ENCODE results near the gene PRAC1.

PRAC1 gene

GRCh38 chr17:48722201-48722907 is at the start of gene PRAC1:
Gene PRAC1, minus strand, starts transcription at chr17:48722518. Its CDS starts 126 bp downstream, at chr17:48722392.
- DNase-seq = no peak

GRCh38 chr17:48770954-48771353 is 48.6 kb upstream of the PRAC1 start:
- no peak for DNase-seq

GRCh38 chr17:48769009-48769675 is 46.8 kb upstream of the PRAC1 start:
- no peak for DNase-seq

- DNase-seq = no peak
Observed at GRCh38 chr17:48767263-48767774, 45.0 kb upstream of the PRAC1 start.

DNA sequence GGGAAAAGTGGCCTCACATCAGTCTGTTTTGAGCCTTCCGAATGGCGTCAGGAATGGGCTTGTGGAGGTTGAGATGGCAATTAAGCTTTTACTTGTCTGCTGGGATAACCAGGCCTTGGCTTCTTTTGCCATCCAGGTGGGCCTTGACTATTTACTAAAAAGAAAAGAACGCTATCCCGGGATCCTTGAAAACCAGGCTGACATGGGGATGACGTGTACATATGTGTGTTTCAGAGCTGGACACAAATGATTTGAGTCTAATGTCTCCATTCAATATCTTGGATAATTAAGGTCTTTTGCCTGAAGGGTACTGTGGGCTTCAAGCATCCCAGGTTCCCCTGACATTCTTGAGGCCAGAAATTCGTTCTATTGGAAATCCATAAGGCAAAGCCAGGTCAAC is 38.8 kb upstream of the PRAC1 start:
- DNase-seq = no peak

GRCh38 chr17:48760411-48760810 is 38.1 kb upstream of the PRAC1 start:
- DNase-seq = no peak

DNA sequence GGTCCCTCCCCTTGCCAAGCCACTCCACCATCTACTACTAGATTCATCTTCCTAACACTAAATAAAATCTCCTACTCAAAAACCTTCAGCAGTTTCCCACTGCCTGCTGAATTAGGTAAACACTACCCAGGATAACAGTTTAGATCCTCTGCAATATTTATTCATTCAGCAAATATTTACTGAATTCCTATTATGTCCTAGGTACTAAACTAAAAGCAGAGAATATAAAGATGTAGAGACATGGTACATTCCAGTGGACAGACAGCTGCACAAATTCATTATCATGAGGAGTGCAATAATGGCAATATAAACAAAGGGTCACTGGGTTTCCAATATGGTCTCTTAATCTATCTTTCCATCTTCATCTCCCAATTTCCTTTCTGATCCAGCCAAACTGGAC is 37.0 kb upstream of the PRAC1 start:
- DNase-seq = no peak

- no peak for DNase-seq
Observed at GRCh38 chr17:48757524-48757961, 35.2 kb upstream of the PRAC1 start.

DNA sequence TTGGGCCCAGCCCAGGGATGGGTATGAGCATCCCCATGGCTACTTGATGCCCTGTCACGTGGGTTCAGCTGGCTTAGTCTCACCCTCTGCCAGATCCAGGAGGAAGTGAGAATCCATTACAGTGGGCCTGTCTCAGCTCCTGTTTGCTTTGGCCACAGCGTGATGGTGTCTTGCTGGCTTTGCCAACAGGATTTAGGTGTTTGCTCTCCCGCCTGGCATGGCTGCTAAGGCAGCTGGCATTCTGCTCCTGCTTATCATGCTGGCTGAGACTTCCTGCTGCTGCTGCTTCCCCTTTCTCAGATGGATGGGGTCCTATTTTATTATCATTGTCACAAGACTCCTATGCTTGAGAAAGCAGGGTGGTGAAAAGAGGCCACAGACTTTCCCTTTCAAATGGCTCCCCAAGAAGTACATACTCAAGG is 34.5 kb upstream of the PRAC1 start:
- no peak for DNase-seq

DNA sequence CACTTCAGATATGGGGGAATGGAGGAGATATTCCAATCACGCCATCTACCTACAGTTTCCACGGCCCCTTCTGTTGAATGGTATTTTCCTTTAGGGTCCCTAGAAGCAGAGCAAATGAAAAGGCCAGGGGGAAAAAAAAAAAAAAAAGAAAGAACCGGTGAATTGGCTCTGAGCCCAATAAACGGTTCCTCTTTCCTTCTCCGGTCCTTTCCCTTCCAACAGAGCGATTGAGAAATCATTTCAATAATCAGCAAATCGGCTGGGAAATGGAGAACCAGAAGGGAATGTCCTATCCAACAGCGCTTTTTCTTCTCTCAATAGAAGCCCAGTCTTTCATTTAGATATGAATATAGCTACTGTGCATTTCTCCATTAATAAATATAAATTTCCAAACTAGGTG is 33.0 kb upstream of the PRAC1 start:
- DNase-seq = no peak

DNA sequence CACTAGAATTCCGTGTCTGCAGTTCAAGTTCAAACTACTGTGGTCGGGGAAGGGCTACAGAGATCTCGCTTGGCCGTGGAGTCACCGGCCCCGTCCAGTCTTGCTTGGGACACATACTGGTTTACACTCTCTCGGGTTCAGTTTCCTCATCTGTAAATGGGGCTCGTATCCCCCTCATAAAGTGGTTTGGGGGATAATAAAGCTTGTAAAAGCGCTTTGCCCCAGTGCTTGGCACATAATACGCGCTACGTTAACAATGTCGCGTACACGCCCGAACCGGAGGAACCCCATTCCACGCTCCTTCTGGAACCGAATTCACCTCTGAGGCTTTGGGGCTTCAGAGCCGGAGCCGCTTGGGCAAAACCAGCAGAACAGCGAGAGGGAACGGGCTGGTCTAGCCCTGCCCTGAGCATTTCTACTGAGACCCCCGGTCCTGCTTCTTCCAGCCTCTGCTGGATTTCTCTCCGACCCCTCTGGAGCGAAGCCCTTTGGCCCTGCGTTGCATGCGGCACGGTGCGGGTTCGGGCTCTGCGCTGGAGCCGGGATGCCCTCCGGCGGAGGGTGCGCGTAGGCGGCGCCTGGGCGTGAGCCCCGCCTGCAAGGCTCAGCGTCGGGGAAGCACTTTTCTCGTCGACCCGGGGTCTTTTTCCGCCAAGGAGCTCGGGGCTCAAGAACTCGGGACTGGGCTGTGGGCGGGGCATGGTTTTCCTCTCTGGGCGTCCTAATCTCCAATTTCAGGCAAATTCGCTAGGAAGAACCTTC is 32.4 kb upstream of the PRAC1 start:
- DNase-seq = no peak

- DNase-seq = no peak
Observed at GRCh38 chr17:48753794-48754499, 31.6 kb upstream of the PRAC1 start.

- no peak for DNase-seq
Observed at GRCh38 chr17:48752399-48753288, 30.3 kb upstream of the PRAC1 start.

- DNase-seq = no peak
Observed at GRCh38 chr17:48751733-48752398, 29.5 kb upstream of the PRAC1 start.

GRCh38 chr17:48751172-48751571 is 28.9 kb upstream of the PRAC1 start:
- DNase-seq = no peak

- no peak for DNase-seq
Observed at GRCh38 chr17:48749621-48750553, 27.6 kb upstream of the PRAC1 start.

- DNase-seq = no peak
Observed at GRCh38 chr17:48748718-48749566, 26.6 kb upstream of the PRAC1 start.

DNA sequence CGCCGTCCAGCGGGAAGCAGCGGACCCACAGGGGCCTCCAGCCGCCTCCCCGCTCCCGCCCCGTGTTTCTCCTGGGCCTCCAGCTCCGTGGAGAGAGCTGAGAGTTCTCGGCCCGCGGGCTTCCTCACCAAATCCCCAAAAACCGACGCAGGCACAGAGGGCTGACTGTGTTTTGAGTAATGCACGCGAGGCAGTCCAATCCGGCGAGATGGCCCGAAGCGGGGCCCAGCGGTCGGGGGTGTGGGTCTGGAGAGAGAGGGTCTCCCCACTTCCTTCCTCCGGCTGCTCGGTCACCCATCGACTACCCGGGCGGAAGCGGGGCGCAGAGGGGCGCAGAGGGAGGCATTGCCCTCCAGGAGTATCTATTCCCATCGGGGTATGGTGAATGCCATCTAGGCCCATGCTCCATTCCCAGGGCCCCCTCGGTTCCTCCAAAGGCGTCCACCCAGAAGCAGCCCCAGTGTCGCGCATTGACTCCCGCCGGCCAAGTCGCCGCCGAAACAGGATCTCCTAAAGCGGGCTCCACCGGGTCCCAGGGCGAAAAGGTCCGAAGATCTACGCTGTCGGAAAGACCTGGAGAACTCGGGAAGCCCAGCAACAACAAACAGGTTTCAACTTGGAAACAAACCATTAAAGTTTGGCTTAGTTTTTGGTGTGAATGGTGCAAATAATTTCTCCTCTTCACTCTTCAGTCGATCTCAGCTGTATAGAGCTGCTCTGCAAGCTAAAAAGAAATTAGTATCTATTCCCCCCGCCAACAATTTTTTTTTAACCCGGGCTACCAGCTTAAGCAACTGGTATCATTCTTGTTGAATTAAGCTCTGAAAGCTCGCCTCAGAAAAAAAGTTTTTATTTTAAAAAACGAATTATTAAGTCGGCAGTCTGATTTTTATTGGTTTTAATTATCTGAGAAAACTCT is 25.4 kb upstream of the PRAC1 start:
- DNase-seq = no peak

Measured in NK-92 treated with Interleukin-12 subunit alpha and Interleukin-12 subunit beta, amount 100 ng/mL, for 24 hours (cell line).